GM19467 (cell line): Measurements from ENCODE around the gene LRRC1.

Source experiments
- ATAC-seq: cut with Tn5 transposase; IDR thresholded peaks from one replicate; pipeline ENCODE4 v1.9.1; 2021; ENCODE audit warnings: mild to moderate bottlenecking, moderate library complexity; ENCODE audit not compliant: unreplicated experiment

The LRRC1 gene

GRCh38 chr6:53919881-53920360, 125.1 kb downstream of the LRRC1 start:
- no peak for ATAC-seq

- no peak for ATAC-seq
These were observed 126.1 kb downstream of the LRRC1 start for GRCh38 chr6:53920881-53921280.

- ATAC-seq, result no peak
These were observed 126.8 kb downstream of the LRRC1 start for GRCh38 chr6:53921639-53922038.

- no peak for ATAC-seq
These were observed 127.8 kb downstream of the LRRC1 start for GRCh38 chr6:53922539-53922981.

GRCh38 chr6:53924277-53924676, 129.5 kb downstream of the LRRC1 start:
- no peak for ATAC-seq

GRCh38 chr6:53924821-53925422, 130.1 kb downstream of the LRRC1 start:
- ATAC-seq, result no peak

- ATAC-seq, result no peak
These were observed 131.1 kb downstream of the LRRC1 start for GRCh38 chr6:53925891-53926290.

GRCh38 chr6:53926505-53926904, 131.7 kb downstream of the LRRC1 start:
- ATAC-seq, result no peak

GRCh38 chr6:53928641-53929040, 133.8 kb downstream of the LRRC1 start:
- no peak for ATAC-seq

GRCh38 chr6:53929041-53929820, 134.4 kb downstream of the LRRC1 start:
- no peak for ATAC-seq

GRCh38 chr6:53929821-53930120, 135.0 kb downstream of the LRRC1 start:
- no peak for ATAC-seq

GRCh38 chr6:53930330-53930729, 135.5 kb downstream of the LRRC1 start:
- no peak for ATAC-seq

GRCh38 chr6:53931086-53931485, 136.3 kb downstream of the LRRC1 start:
- ATAC-seq, result no peak

- no peak for ATAC-seq
These were observed 137.7 kb downstream of the LRRC1 start for GRCh38 chr6:53932516-53932915.

- no peak for ATAC-seq
These were observed 139.2 kb downstream of the LRRC1 start for GRCh38 chr6:53934023-53934422.

- no peak for ATAC-seq
These were observed 142.7 kb downstream of the LRRC1 start for GRCh38 chr6:53937461-53937860.

GRCh38 chr6:53938810-53939209, 144.0 kb downstream of the LRRC1 start:
- no peak for ATAC-seq

GRCh38 chr6:53939830-53940229, 145.0 kb downstream of the LRRC1 start:
- ATAC-seq, result no peak

GRCh38 chr6:53943395-53943794, 148.6 kb downstream of the LRRC1 start:
- no peak for ATAC-seq

GRCh38 chr6:53944091-53944490, 149.3 kb downstream of the LRRC1 start:
- no peak for ATAC-seq

GRCh38 chr6:53944543-53944942, 149.7 kb downstream of the LRRC1 start:
- ATAC-seq, result no peak

- ATAC-seq, result no peak
These were observed 151.1 kb downstream of the LRRC1 start for GRCh38 chr6:53945765-53946407.
